Subcutaneous abdominal adipose tissue (tissue), 5 donors: ENCODE data around the gene CTBS.
A peak's percentile ranks its signal among the peaks of the same experiment; 100 is the strongest.

ENCODE experiments used
- H3K27ac ChIP-seq: one replicate; pipeline ENCODE4 v1.7.0; 2013; ENCODE audit warnings: low read depth, mild to moderate bottlenecking, inconsistent platforms, low read length, moderate library complexity
- H3K27me3 ChIP-seq, 5 donors: one replicate each; pipeline ENCODE4 v1.7.0; 2013; ENCODE audit warnings: low read length in 5 of 5, inconsistent platforms in 1 of 5; ENCODE audit not compliant: control insufficient read depth in 5 of 5, insufficient read depth in 4 of 5
- H3K36me3 ChIP-seq, 5 donors: one replicate each; pipeline ENCODE4 v1.7.0; 2013; ENCODE audit warnings: low read length in 5 of 5; ENCODE audit not compliant: control insufficient read depth in 5 of 5, insufficient read depth in 5 of 5
- H3K4me1 ChIP-seq, 5 donors: one replicate each; pipeline ENCODE4 v1.7.0; 2013; ENCODE audit warnings: low read length in 5 of 5, mild to moderate bottlenecking in 3 of 5, moderate library complexity in 1 of 5; ENCODE audit not compliant: control insufficient read depth in 5 of 5, insufficient read depth in 5 of 5
- H3K4me3 ChIP-seq, 5 donors: one replicate each; pipeline ENCODE4 v1.7.0; 2013; ENCODE audit warnings: low read length in 5 of 5, low read depth in 1 of 5
- H3K9ac ChIP-seq, 5 donors: one replicate each; pipeline ENCODE4 v1.7.0; 2013; ENCODE audit warnings: low read length in 5 of 5, mild to moderate bottlenecking in 4 of 5, moderate library complexity in 3 of 5
- H3K9me3 ChIP-seq, 5 donors: one replicate each; pipeline ENCODE4 v1.7.0; 2013; ENCODE audit warnings: low read length in 5 of 5; ENCODE audit not compliant: control insufficient read depth in 5 of 5
- donor health status: healthy.
- donor health status: healthy.
- donor health status: healthy.
- donor health status: healthy.
- donor health status: healthy.

The CTBS gene, protein sequence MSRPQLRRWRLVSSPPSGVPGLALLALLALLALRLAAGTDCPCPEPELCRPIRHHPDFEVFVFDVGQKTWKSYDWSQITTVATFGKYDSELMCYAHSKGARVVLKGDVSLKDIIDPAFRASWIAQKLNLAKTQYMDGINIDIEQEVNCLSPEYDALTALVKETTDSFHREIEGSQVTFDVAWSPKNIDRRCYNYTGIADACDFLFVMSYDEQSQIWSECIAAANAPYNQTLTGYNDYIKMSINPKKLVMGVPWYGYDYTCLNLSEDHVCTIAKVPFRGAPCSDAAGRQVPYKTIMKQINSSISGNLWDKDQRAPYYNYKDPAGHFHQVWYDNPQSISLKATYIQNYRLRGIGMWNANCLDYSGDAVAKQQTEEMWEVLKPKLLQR

DNA sequence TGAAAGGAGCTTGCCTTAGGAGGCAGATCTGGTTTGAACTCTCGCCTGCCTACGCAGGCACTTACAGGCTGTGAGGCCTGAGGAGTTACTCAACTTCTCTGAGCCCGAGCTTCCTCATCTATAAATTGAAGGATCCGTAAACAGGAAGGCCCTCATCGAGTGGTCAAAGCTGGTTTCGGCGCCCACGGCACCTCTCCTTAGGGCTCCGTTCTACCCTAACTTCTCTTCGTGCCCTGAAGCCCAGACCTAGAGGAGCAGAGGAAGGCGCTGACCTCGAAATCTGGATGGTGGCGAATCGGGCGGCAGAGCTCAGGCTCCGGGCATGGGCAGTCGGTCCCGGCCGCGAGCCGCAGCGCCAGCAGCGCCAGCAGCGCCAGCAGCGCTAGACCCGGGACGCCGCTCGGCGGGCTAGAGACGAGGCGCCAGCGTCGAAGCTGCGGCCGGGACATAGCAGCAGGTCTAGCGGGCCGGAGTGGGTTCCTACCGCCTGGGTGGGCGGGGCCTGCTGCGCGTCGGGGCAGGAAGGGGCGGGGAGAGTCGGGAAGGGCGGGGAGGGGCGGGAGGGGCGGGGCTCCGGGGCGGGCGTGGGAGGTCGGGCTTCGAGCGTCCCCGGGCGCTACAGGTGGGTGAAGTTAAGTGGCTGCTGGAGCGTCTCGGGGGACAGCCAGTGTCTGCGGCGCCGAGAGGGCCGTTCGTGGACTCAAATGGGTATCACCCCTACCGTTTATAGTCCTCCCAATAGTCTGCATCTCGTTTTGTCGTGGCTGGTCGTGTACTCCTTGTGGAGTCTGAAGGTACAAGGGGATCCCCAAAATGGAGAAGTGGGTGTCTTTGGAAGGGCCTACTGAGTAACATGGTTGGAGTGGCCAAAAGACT, at the start of gene CTBS:
CTBS (minus strand) TSS at position 474 of the 876 bp plus-strand sequence; CDS start at position 449, 25 bp downstream.
- Histone ChIP-seq H3K4me1 (peaks cover 0 to 23% (median 19%) of the 10 kb centered on the region in 5 donors), H3K27me3 (no peaks in the 10 kb centered on the region), H3K36me3 (peaks cover 1 to 8% (median 4%) of the 10 kb centered on the region in 5 donors), H3K9me3 (no peaks in the 10 kb centered on the region), H3K4me3 (peak within 1 kb of the TSS; percentile 71 to 94 (median 88)), H3K9ac (peak within 1 kb of the TSS; percentile 91 to 97 (median 97)), H3K27ac (peak within 1 kb of the TSS; percentile 99)

DNA sequence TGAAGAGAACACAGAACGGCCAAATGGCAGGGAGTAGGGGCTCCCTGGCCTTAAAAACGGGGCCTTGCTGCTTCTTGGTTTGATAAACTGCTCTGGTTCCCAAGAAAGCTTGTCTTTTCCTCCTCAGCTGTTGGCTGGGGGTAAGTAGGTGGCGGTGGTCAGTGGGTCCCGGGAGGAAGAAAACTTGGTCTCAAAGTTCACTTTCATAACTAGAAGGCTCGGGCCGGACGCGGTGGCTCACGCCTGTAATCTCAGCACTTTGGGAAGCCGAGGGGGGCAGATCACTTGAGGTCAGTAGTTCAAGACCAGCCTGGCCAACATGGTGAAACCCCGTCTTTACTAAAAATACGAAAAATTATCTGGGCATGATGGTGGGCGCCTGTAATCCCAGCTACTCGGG, 47.3 kb upstream of the CTBS start:
- Histone ChIP-seq H3K9ac (no peak overlapping the region), H3K4me3 (no peak overlapping the region), H3K4me1 (peaks cover 0 to 10% (median 7%) of the 10 kb centered on the region in 5 donors), H3K36me3 (no peaks in the 10 kb centered on the region), H3K9me3 (no peaks in the 10 kb centered on the region), H3K27me3 (peaks cover 0 to 2% (median 0%) of the 10 kb centered on the region in 5 donors), H3K27ac (no peak overlapping the region)

DNA sequence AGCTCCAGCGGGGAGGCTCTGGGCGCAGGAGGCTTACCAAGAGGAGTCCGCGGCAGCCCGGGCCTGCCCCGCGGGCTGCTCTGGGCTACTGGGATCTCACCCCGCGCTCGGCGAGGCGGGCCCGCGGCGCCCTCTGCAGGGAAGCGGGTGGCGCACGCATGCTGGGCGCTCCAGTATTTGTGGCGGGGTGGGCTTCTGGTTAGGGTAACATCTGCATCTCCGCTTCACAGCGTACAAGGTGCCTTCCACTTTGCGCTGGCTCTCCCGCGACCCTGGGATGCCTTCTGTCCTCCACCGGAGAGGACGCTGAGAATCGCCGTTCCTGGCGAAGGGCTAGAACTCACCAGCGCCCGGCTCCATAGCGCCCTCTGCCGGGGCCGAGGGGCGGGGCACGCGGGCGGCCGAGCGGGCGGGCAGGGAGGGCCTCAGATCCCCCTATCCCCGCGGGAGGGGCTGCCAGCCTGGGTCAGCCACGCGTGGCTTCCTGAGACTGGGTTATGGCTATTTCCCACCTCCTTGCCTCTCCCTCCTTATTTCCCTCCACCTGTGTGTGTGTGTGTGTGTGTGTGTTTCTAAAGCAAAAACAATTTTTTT, 46.6 kb upstream of the CTBS start:
- no peaks in the 10 kb centered on the region for H3K36me3 ChIP-seq
- peak overlapping the region; percentile 16 for H3K27ac ChIP-seq
- peak overlapping the region in 4 of 5 donors; percentile 56 to 85 (median 64) for H3K9ac ChIP-seq
- H3K9me3 ChIP-seq: no peaks in the 10 kb centered on the region
- H3K4me1 ChIP-seq: peaks cover 0 to 10% (median 7%) of the 10 kb centered on the region in 5 donors
- H3K4me3 ChIP-seq: peak overlapping the region; percentile 72 to 85 (median 79)
- H3K27me3 ChIP-seq: peaks cover 0 to 2% (median 0%) of the 10 kb centered on the region in 5 donors

DNA sequence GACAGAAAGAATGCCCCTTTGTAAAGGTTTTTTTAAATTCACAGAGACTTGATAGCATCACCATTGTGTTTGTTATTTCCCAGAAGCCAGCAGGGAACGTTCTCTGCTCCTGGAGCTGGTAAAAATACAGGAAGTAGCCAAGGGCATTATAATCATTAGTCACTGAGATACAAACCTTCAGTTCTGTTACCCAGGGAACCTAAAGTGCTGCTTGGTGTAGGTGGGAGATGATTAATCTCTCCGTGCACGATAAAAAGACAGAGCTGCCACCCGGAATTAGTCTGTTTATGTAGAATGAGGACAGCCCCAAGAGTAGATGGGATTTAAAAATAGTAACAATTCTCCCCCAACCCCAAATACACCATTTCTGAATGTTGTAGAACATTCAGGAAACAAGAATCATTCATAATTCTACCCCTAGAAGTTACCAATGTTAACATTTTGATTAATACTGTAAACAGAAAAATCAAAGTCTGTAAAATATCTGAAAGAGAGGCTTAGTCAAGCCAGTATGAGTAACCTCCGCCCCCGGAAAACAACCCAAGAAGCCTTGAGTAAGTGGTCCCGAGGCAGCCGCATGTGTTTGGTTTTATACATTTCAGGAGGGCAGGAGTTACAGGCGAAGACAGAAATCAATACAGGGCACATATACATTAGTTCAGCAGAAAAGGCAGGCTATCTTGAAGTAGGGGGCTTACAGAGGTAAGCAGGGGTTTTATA, 45.3 kb upstream of the CTBS start:
- no peaks in the 10 kb centered on the region for H3K36me3 ChIP-seq
- H3K4me1 ChIP-seq: peaks cover 0 to 10% (median 7%) of the 10 kb centered on the region in 5 donors
- no peaks in the 10 kb centered on the region for H3K9me3 ChIP-seq
- H3K4me3 ChIP-seq: no peak overlapping the region
- no peak overlapping the region for H3K27ac ChIP-seq
- no peaks in the 10 kb centered on the region for H3K27me3 ChIP-seq
- no peak overlapping the region for H3K9ac ChIP-seq

DNA sequence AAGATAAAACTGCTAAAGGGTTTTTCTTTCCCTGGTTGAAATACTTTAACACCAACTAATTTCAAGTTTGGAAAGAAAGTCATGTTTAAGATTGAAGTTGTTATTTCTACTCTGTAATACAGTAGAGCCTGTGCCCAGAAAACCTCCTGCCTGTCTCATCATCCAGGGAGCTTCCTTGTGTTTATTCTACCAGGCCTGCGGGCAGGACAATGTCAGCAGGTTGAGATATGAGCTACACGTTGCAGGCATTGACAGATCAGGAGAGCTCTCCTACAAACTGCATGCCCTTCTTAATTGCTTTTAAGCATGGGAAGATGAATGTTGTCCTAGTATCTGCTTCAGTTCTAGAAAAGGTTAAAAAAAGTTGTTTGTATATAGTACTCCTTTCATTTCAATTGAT, 43.1 kb upstream of the CTBS start:
- H3K27me3 ChIP-seq: no peaks in the 10 kb centered on the region
- H3K4me1 ChIP-seq: peaks cover 0 to 10% (median 7%) of the 10 kb centered on the region in 5 donors
- H3K4me3 ChIP-seq: no peak overlapping the region
- no peak overlapping the region for H3K27ac ChIP-seq
- H3K36me3 ChIP-seq: no peaks in the 10 kb centered on the region
- no peak overlapping the region for H3K9ac ChIP-seq
- peaks cover 0 to 5% (median 0%) of the 10 kb centered on the region in 5 donors for H3K9me3 ChIP-seq

DNA sequence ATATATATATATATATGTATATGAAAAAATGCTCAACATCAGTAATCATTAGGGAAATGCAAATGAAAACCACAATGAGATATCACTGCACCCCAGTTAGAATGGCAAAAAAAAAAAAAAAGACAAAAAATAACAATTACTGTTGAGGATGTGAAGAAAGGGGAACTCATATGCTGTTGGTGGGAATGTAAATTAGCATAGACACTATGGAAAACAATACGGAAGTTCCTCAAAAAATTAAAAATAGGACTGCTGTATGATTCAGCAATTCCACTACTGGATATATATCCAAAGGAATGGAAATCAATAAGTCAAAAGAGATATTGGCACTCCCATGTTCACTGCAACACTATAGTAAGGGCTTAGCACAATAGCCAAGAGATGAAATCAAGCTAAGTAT, 41.5 kb upstream of the CTBS start:
- no peaks in the 10 kb centered on the region for H3K36me3 ChIP-seq
- no peak overlapping the region for H3K4me3 ChIP-seq
- no peak overlapping the region for H3K27ac ChIP-seq
- H3K4me1 ChIP-seq: peaks cover 0 to 9% (median 7%) of the 10 kb centered on the region in 5 donors
- peaks cover 0 to 5% (median 0%) of the 10 kb centered on the region in 5 donors for H3K9me3 ChIP-seq
- H3K9ac ChIP-seq: no peak overlapping the region
- no peaks in the 10 kb centered on the region for H3K27me3 ChIP-seq

DNA sequence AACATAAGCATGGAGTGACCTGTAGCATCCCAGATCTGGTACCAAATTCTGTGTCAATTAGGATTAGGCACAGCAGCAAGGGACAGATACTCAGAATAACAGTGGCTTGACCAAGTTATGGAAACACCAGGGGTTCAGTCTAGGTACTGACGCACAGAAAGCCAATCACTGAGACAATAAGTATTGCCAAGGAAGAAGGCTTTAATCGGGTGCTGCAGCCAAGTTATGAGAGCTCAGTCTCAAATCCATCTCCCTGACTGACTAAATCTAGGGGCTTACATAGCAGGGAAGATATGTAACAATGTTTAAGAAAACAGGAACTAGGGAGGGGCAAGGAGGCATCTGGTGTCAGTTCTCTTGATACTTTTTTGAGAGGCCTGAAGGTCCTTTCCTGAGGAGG, 39.6 kb upstream of the CTBS start:
- Histone ChIP-seq H3K27ac (no peak overlapping the region), H3K9me3 (peaks cover 0 to 5% (median 0%) of the 10 kb centered on the region in 5 donors), H3K9ac (no peak overlapping the region), H3K27me3 (no peaks in the 10 kb centered on the region), H3K4me1 (no peaks in the 10 kb centered on the region), H3K36me3 (no peaks in the 10 kb centered on the region), H3K4me3 (no peak overlapping the region)

DNA sequence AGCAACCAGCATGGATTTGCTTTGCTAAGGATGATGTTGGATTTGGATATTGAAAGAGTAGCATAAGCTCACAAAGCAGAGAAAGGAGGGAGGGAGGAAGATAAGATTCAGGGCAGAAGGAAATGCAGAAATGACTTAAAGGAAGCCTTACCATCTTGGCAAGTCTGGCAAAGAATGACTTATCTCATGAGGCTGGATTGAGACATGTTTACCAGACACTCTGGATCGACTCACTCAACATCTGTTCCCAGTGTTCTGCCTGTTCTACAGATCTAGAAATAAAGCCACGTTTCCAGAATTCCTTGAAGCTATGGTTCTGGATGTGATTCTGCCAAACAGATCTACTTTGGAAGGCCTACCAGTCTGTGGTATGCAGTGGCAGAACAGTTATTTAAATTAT, 38.8 kb upstream of the CTBS start:
- no peaks in the 10 kb centered on the region for H3K4me1 ChIP-seq
- H3K9me3 ChIP-seq: peaks cover 0 to 5% (median 0%) of the 10 kb centered on the region in 5 donors
- H3K4me3 ChIP-seq: no peak overlapping the region
- H3K27me3 ChIP-seq: no peaks in the 10 kb centered on the region
- H3K9ac ChIP-seq: no peak overlapping the region
- H3K36me3 ChIP-seq: no peaks in the 10 kb centered on the region
- H3K27ac ChIP-seq: no peak overlapping the region

DNA sequence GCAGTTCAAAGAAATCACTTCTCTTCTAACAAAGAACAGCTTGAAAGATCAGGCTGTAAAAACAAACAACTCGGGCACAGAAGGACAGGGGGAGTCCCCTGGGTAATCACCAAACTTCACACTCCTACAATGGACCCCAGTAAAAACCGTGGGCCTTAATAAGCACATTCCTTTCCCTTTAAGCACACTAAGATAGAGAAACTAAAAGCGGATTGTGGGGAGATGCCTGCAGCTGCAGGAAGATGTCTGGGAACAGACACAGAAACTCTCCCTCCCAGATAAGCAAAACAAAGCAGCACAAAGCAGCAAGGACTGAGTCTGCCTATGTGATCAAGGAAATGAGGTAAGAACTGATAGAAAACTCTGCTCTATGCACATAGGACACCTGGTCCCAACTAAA, 37.6 kb upstream of the CTBS start:
- Histone ChIP-seq H3K36me3 (no peaks in the 10 kb centered on the region), H3K9ac (no peak overlapping the region), H3K9me3 (peaks cover 0 to 5% (median 0%) of the 10 kb centered on the region in 5 donors), H3K4me1 (no peaks in the 10 kb centered on the region), H3K4me3 (no peak overlapping the region), H3K27ac (no peak overlapping the region), H3K27me3 (no peaks in the 10 kb centered on the region)
